ENCODE results near the gene SLC25A29. TPM values are rescaled to one million over a fixed set of nuclear protein-coding genes. Genes with fewer than 3 reads are reported as not detected.
A peak's percentile ranks its signal among the peaks of the same experiment; 100 is the strongest.
"Not testable (repeated sequence)": the region's sequence is repeated elsewhere in the genome, so short reads cannot be mapped to it uniquely, and the experiment has no call there.

The SLC25A29 gene
- total RNA-seq, 1 donor from 2014 or later: 29.3 TPM

GRCh38 chr14:100291305-100292075 lies 14.8 kb downstream of the SLC25A29 start:
- H3K4me1 Mint-ChIP-seq (ENCODE audit: low read depth): peaks cover 10% of the 10 kb centered on the region
- no peaks in the 10 kb centered on the region for H3K27me3 Mint-ChIP-seq (ENCODE audit: low read depth)
- H3K27ac Mint-ChIP-seq (ENCODE audit: unreplicated experiment): no peak overlapping the region
- peak; percentile 82 for DNase-seq (ENCODE audit: low spot score)
- H3K9me3 Mint-ChIP-seq (ENCODE audit: low read depth): no peaks in the 10 kb centered on the region
- H3K4me3 Mint-ChIP-seq (ENCODE audit: unreplicated experiment): no peak overlapping the region
- peaks cover 2% of the 10 kb centered on the region for H3K36me3 Mint-ChIP-seq (ENCODE audit: low read depth)
- TF ChIP-seq CTCF (IDR thresholded peaks at IDR 0.05): no peak

GRCh38 chr14:100290607-100291304 lies 15.5 kb downstream of the SLC25A29 start:
- Mint-ChIP-seq H3K27ac (ENCODE audit: unreplicated experiment) (no peak overlapping the region), H3K4me3 (ENCODE audit: unreplicated experiment) (no peak overlapping the region), H3K9me3 (ENCODE audit: low read depth) (no peaks in the 10 kb centered on the region), H3K4me1 (ENCODE audit: low read depth) (peaks cover 15% of the 10 kb centered on the region), H3K27me3 (ENCODE audit: low read depth) (no peaks in the 10 kb centered on the region), H3K36me3 (ENCODE audit: low read depth) (peaks cover 2% of the 10 kb centered on the region)
- no peak for TF ChIP-seq CTCF (IDR thresholded peaks at IDR 0.05)
- peak; percentile 57 for DNase-seq (ENCODE audit: low spot score)

GRCh38 chr14:100289916-100290606 lies 16.2 kb downstream of the SLC25A29 start:
- peak; percentile 59 for DNase-seq (ENCODE audit: low spot score)
- Mint-ChIP-seq H3K27ac (ENCODE audit: unreplicated experiment) (no peak overlapping the region), H3K4me1 (ENCODE audit: low read depth) (peaks cover 15% of the 10 kb centered on the region), H3K36me3 (ENCODE audit: low read depth) (peaks cover 2% of the 10 kb centered on the region), H3K9me3 (ENCODE audit: low read depth) (no peaks in the 10 kb centered on the region), H3K27me3 (ENCODE audit: low read depth) (no peaks in the 10 kb centered on the region), H3K4me3 (ENCODE audit: unreplicated experiment) (no peak overlapping the region)
- no peak for TF ChIP-seq CTCF (IDR thresholded peaks at IDR 0.05)

- H3K9me3 Mint-ChIP-seq (ENCODE audit: low read depth): no peaks in the 10 kb centered on the region
- peaks cover 2% of the 10 kb centered on the region for H3K36me3 Mint-ChIP-seq (ENCODE audit: low read depth)
- no peak overlapping the region for H3K4me3 Mint-ChIP-seq (ENCODE audit: unreplicated experiment)
- TF ChIP-seq CTCF (IDR thresholded peaks at IDR 0.05): no peak
- DNase-seq (ENCODE audit: low spot score): peak; percentile 29
- no peaks in the 10 kb centered on the region for H3K27me3 Mint-ChIP-seq (ENCODE audit: low read depth)
- H3K4me1 Mint-ChIP-seq (ENCODE audit: low read depth): peaks cover 15% of the 10 kb centered on the region
- no peak overlapping the region for H3K27ac Mint-ChIP-seq (ENCODE audit: unreplicated experiment)
These were observed 17.7 kb downstream of the SLC25A29 start for GRCh38 chr14:100288382-100289185.

- H3K4me3 Mint-ChIP-seq (ENCODE audit: unreplicated experiment); H3K36me3 Mint-ChIP-seq (ENCODE audit: low read depth); H3K9me3 Mint-ChIP-seq (ENCODE audit: low read depth); H3K27me3 Mint-ChIP-seq (ENCODE audit: low read depth); H3K27ac Mint-ChIP-seq (ENCODE audit: unreplicated experiment); DNase-seq (ENCODE audit: low spot score): not testable (repeated sequence)
- H3K4me1 Mint-ChIP-seq (ENCODE audit: low read depth): peaks cover 17% of the 10 kb centered on the region
These were observed 18.3 kb downstream of the SLC25A29 start for GRCh38 chr14:100287998-100288295.

Data from chondrocyte (in vitro differentiated cells).